HG03097 (cell line): ENCODE data around the gene PPP1R12C.

Experiments used
- ATAC-seq: cut with Tn5 transposase; IDR thresholded peaks from one replicate; pipeline ENCODE4 v1.9.1; 2021; ENCODE audit not compliant: unreplicated experiment, low FRiP score

PPP1R12C gene

GRCh38 chr19:55047951-55048350 lies 69.5 kb downstream of the PPP1R12C start:
- ATAC-seq, result no peak

GRCh38 chr19:55046975-55047622 lies 70.3 kb downstream of the PPP1R12C start:
- ATAC-seq, result no peak

GRCh38 chr19:55044771-55045716 lies 72.4 kb downstream of the PPP1R12C start:
- no peak for ATAC-seq

- no peak for ATAC-seq
Measured at GRCh38 chr19:55044286-55044685, 73.2 kb downstream of the PPP1R12C start.

- ATAC-seq, result no peak
Measured at GRCh38 chr19:55042688-55043087, 74.7 kb downstream of the PPP1R12C start.

GRCh38 chr19:55042344-55042678 lies 75.1 kb downstream of the PPP1R12C start:
- ATAC-seq, result no peak

- no peak for ATAC-seq
Measured at GRCh38 chr19:55041627-55042343, 75.7 kb downstream of the PPP1R12C start.

- ATAC-seq, result no peak
Measured at GRCh38 chr19:55041244-55041626, 76.2 kb downstream of the PPP1R12C start.
